Activated T-helper 9 cell treated with anti-CD3 and anti-CD28 coated beads, Interleukin-2, amount 50 U/mL, for 16 hours (primary cell): ENCODE measurements around the gene C2orf76.

ENCODE experiments used
- DNase-seq: peaks from one replicate; pipeline ENCODE4 v3.0.0-alpha.2; 2020; ENCODE audit warnings: low read depth

The C2orf76 gene

DNA sequence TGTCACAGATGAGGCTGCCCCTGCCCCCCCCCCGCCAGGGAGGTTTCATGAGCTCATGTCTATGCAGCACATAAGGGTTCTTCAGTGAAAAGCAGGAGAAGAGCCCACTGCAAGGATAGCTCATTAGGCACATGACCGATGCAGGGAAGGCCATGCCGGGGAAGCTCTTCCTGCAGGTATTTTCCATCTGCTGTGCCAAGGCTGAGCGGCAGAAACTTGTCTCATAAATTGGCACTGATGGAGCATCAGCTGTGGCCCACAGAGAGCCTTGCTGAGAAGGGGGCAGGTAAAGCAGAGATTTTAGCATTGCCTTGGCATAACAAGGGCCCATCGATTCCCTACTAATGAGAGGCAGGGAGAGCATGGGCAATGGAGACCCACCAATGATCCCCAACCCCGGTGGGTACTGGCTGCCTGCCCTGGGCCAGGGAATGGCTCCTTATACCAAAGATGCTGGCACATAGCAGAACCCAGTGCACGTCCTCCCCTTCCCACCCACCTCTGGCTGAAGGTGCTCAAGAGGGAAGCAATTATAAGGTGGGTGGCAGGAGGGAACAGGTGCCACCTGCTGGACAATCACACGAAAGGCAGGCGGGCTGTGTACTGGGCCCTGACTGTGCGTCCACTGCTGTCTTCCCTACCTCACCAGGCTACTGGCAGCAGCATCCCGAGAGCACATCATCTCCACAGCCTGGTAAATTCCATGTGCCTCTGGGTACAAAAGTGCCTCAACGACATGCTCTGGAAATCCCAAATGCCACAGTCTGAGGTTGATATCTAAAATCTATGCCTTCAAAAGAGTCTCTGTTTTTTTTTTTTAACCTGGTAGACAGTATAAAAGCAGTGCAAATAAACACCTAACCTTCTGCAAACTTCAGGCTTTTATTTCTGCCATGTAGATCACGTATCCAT lies 101.6 kb downstream of the C2orf76 start:
- no peak for DNase-seq

- DNase-seq = no peak
Measured at GRCh38 chr2:119263656-119264055, 103.0 kb downstream of the C2orf76 start.

GRCh38 chr2:119263025-119263424 lies 103.6 kb downstream of the C2orf76 start:
- no peak for DNase-seq

GRCh38 chr2:119261493-119262225 lies 105.0 kb downstream of the C2orf76 start:
- DNase-seq = no peak

GRCh38 chr2:119260646-119261492 lies 105.8 kb downstream of the C2orf76 start:
- DNase-seq = no peak

DNA sequence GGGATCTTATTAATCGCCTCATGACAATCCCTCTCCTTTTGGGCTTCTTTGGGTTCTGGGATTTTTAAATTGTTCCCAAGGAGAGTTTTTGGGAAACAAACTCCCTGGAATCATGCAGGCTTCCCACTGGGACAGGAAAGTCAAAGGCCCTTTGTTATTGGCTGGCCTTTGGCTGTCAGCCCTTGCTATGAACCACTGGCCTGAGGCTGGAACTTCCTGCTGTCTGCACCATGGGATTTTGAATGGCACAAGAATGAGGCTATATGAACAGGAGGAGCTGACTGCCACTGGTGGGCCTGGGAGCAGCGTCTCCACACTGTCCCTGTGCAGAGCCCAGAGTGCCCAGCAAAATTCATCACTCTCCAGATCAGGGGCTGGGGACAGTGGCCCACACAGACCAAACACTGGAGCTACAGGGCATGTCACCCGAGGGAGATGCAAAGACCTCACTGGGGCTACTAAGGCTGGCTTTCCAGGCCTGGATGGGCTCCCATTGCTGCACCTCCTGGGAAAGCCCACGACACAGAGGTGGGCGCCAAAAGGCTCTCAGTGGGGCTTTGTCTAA lies 107.3 kb downstream of the C2orf76 start:
- no peak for DNase-seq

DNA sequence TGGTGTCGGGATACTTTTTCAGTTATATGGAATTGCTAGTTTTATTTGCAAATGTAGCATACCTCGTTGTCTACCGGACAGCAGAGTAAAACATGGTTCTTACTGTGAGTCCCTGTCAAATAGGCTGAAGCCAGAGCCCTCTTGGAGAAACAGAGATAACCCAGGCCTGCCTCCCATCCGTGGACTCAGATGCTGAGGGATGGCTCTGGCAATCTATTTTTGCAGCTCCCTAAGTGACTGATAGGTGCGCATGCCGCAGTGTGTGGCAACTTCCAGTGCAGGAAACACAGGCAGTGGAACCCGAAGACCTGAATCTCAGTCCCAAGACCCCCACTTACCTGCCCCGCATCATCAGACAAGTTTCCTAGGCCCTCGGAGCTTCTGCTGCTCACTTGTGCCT lies 109.4 kb downstream of the C2orf76 start:
- DNase-seq = no peak

DNA sequence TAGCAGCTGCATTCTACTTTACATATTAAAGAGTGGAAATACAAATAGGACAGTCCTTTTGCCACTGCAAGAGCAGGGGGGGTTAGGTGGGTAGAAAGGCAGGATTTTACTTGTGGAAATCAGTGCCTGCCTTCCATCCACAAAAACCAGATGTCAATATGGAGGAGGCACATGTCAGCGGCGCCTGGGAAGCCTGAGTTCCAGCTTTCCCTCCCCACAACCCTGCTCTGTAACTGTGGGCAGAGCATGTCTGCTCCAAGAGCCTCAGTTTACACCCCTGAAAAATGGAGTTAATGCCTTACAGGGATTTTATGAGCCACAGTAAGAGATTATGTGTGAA lies 110.1 kb downstream of the C2orf76 start:
- DNase-seq = no peak

GRCh38 chr2:119255760-119256581 lies 110.7 kb downstream of the C2orf76 start:
- no peak for DNase-seq

- DNase-seq = no peak
Measured at GRCh38 chr2:119254601-119255080, 112.0 kb downstream of the C2orf76 start.

GRCh38 chr2:119253760-119254600 lies 112.7 kb downstream of the C2orf76 start:
- no peak for DNase-seq

- DNase-seq = no peak
Measured at GRCh38 chr2:119253114-119253702, 113.4 kb downstream of the C2orf76 start.
